HS-27A (cell line): ENCODE measurements around the gene DEPDC1.

ENCODE experiments used
- DNase-seq: peaks from one replicate; pipeline ENCODE4 v3.0.0-alpha.2; 2012; ENCODE audit warnings: low read depth, missing footprints

DEPDC1 gene

DNA sequence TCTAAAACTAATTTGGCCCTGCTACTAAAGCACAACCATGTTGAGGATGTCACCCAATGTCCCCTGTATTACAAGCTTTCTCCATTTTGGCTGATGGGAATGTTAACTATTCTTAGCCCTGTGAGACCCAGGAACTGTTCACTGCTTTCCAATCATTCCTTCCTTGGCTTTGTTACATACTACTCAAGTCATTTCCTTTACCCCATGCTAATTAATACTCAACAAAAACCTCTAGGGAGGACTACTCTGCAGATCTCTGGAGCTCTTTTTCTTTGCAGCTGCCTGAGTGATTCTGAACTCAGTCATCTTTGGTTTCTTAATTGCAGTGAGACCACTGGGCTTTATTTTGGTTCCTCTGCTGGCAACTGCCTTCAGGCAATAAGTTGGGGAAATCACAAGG, 23.8 kb downstream of the DEPDC1 start:
- no peak for DNase-seq

DNA sequence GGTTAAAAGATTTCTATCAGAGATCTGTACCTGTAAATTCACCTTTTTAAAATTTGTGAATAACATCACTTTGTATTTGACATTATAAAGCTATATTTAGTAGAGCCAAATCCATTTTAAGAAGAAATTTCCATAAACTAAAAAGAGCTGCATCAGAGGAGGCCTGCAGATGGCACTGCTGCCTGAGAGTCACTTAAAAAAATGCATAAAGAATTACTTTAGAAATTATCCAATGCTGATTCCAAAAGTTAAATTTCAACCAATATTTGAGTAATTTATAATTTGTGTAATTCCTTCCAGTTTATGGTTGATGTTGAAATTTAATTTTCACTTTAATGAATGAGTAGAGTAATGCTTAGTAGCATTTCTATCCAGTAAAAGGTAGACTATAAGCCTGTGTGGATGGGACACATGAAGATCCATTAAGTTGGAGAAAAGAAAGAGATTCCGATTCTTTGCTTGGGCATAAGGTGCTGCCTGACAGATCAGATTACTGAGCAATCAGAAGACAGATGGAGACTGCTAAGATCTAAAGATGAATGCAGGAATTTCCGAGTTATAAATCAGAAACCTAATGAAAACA, 26.4 kb downstream of the DEPDC1 start:
- no peak for DNase-seq

DNA sequence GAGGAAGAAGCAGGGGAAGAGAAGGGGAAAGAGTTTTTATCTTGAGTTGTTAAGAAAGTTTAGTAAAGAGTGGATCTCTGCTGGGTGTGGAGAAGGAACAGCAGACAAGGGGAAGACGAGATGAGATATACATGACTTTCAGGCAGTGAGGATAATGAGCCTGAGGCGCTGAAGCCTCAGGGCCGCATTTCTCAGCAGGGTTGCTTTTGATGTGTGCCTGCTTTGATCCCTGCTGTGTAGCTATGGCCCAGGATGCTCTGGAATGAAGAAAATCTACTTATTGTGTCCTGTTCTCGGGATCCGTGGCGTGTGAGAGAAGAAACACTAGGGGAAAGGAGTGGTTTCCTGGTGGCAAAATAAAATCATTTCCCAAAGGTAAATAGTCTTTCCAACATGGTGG, 32.0 kb downstream of the DEPDC1 start:
- no peak for DNase-seq

DNA sequence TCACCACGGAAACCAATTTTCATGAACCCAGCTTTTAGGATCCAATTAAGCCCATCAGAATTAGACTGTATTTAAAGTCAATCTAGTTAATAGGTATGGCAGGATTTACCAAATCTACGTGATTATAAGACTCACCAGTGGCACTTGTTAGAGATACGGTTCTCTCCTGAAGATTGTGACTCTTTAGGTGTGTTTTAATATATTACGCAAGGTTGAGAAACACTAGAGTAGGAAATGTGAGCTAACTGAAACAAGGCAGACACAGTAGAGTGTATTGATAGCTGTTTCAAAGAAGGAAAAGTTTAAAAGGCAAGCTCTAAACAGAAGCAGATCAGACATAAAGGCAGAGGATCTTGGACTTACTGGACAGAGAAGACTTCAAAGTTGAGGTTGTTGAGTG, 35.9 kb downstream of the DEPDC1 start:
- DNase-seq, result no peak

DNA sequence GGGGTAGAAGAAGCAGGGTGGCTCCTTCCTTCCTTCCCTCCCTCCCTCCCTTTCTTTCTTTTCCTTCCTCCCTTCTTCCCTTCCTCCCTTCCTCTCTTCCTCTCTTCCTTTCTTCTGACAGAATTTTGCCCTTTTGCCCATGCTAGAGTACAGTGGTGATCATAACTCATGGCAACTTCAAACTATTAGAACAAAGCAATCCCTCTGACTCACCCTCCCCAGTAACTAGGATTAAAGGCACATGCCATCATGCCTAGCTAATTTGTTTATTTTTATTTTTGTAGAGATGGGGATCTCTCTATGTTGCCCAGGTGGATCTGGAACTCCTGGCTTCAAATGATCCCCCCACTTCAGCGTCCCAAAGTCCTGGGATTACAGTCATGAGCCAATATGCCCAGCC, 37.1 kb downstream of the DEPDC1 start:
- DNase-seq, result no peak

DNA sequence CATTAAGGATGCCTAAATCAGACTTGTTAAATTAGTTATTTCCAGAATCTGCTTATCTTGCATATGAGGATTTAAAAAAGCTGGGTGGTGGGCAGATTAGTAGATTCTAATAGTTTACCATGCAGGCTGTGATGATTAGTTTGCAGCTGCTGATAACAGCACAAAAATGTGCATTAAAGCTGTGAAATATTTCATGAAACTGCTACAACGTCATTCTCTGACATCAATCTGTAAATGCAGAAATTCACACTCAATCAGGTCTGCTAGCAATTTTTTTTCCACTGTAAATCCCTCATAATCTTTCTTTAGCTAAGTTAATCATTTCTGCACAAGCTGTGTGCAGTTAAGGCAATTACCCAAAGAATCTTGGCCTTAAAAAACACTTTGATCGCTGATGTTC, 37.8 kb downstream of the DEPDC1 start:
- no peak for DNase-seq

DNA sequence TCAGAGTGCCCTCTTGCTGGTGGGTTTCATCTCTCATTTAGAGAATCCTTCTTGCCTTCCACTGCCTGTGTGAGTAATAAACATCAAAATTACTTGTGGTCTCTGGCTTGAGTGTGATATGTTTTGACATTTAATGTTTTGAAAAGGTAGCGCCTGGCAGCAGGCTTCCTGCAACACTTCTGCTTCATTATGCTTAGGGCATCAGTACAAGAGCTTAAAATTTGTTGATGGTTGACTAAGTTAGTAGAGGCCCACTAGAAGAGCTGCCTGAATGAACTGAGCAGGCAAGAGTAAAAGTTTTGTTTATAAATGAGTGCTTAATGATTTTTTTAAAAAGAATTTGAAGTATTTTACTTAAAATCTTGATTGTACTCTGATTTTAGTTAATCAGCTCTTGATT, 40.7 kb downstream of the DEPDC1 start:
- no peak for DNase-seq

DNA sequence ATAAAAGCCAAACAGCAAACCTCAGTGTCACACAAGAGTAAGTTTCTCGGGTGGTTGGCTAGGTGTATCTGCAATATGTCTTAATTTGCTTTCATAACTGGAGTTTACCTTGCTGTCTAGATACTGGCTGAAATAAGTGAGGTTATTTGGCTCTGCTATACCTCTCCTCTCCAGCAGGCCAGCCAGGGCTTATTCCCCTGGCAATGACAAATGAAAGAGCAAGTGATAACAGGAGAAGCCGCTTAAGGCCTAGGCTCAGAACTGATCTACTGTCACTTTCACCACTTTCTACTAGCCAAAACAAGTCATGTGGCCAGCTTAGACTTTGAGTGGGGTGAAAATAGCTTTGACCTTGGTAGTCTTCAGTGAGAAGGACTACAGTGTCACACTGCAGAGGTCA, 42.3 kb downstream of the DEPDC1 start:
- DNase-seq, result no peak

DNA sequence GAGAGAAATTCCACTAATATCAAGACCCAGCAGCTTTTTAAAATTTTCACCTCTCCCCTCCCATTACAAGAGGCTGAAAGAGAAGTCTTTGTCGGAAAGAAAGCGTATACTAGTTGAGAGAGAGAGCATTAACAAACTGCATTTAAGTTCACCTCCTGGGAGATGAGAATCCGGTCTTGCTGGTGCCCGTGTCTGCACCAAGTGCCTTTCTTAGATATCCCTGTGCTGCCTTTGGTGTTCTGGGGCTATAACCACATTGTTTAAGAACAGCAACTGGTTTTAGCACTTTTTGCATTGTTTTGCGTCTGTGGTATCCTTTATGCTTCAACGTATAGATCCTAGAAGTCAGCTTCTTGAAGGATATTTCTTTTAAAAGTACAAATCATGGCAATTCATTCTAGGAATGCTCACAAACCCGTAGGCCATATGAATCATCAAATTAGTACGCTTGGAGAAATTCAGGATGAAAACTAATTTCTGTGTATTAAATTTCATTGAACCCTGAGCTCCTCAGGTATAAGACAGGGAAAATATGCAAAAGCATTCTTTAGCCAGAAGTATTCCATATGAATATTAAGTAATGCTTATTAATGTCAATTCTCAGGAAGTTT, 43.7 kb downstream of the DEPDC1 start:
- DNase-seq, result no peak

DNA sequence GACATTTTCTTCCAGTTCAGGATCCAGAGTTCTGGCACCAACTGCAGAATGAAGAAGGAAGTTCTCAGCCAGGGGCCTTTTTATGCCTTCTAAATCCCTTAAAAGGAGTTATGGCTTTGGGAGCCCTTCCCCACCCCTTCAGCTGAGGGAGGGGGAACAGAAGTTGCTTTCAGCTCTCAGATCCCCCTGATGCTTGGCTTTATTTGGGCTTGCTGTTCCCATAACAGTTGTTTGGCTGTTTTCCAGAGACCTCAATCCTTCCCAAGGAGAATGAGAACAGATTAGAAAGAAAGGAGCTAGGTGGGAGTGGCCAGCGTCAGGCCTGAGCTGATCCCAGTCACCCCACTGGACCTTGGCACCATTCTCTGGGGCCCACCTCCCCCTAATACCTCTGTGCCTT, 47.0 kb downstream of the DEPDC1 start, which contains the start of gene RPE65:
Gene RPE65, minus strand, starts transcription at position 54 of the 400 bp plus-strand sequence. Its CDS starts 49 bp downstream, at position 5.
- DNase-seq, result no peak

DNA sequence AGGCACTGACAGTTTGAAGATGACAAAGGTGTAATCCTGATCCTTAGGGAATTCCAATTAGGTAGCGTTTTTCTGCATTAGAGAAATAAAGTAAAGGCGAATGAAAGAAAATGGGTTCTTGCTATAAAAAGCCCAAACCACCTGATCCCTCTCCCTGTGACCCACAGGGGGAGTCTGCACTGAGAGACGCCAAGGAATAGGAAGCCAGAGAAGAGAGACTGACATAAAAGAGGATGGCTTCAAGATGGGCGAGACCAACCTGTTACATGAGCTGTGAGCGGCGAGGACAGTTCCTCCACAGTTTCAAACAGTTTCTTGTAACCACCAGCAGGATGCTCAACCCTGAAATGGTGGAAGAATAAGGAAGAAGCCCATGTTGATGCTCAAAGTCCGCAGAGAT, 48.5 kb downstream of the DEPDC1 start:
- DNase-seq, result no peak

DNA sequence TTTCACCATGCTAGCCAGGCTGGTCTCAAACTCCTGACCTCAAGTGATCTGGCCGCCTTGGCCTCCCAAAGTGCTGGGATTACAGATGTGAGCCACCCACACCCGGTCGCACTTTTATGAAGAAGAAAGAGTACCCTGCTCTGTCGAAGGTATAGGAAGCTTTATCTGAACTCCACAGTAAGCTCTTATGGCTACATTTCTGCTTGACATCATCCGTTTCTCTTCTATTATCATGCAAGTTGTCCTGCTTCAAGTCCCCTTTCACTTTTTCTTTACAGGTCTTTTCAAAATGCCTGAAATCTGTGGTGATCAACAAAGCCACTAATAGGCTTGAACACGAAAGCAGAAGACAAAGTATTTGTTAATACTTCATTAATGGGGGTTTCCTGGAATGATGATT, 51.2 kb downstream of the DEPDC1 start:
- no peak for DNase-seq

DNA sequence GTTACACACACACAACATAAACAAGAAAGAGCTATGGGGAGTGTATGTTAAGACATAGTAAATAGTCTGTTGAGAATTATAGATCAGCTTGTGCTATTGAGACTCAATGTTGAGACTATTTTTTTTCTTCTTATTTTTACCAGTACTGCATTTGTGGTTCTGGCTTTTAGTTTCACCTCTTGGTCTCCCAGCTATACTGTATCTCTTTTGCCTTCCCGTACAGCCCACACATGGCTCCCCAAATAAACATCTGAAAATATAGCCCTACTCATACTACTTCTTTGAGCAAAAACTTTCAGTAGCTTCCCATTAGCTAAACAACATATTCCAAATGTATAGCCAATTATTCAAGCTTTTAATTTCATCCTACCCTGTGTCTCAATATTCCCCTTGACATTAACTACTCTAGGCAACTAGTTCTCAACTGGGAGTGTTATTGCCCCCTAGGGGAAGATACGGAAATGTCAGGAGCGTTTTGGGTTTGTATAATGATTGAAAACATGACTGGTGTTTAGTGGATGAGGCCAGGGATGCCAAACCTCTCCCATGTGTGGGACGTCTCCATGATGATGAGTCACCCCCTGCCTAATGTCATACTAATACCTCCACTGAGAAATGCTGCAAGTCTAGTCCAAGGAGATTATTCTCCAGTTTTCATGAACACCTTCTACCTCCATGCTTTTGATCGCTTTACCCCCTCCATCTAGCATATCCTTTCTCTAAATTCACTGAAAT, 53.9 kb downstream of the DEPDC1 start:
- peak; percentile 55 for DNase-seq

DNA sequence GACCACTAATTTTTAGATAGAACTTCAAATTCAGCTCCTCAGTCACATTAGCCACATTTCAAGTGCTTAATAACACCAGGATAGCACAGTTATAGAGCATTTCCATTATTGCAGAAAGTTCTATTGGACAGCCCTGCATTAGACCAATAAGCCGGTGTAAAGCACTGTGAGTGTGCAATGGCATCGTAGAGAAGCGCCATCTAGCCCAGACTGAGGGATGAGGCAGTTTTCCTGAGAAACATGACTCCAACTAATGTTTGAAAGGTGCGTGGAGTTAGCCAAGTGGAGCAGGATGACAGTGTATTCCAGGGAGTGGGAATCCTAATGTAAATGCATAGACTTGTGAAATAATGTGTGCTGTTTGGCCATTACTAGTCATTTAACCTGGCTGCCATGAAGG, 54.9 kb downstream of the DEPDC1 start:
- no peak for DNase-seq

DNA sequence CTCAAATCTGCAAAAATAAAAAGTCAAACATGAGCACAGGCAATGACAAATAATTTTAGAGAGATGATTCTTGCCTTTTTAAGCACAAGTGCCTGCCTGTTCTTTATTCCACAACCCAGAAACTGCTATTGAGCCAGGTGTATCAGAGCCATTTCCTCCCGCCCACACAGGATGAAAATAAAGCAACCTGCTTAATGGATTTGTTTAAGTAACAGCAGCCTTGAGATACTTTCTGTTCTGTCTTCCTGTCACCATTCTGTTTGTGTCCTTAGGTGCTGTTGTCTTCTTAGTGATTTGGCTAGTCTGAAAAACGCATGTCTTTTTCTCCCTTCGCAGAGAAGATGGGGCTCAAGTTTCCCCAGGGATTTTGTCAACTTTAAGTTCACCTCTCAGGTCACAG, 58.6 kb downstream of the DEPDC1 start:
- no peak for DNase-seq

DNA sequence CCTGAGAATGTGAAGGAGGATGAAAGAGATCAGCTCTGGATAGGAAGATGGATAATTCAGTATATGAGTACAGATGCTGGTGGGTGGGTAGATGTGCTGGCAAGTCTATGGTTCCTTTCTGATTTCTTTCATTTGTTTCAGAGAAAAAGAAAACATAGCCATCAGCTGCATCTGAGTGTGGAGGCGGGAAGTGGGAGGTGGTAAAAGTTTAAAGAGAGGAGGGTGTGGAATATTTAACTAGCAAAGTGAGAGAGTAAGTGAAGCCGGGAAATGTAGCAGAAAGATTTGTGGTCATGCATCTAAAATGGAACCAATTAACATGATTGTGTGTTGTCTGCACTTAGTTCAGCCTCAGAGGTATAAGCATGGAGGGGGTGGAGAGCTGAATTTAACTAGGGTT, 63.5 kb downstream of the DEPDC1 start:
- no peak for DNase-seq

DNA sequence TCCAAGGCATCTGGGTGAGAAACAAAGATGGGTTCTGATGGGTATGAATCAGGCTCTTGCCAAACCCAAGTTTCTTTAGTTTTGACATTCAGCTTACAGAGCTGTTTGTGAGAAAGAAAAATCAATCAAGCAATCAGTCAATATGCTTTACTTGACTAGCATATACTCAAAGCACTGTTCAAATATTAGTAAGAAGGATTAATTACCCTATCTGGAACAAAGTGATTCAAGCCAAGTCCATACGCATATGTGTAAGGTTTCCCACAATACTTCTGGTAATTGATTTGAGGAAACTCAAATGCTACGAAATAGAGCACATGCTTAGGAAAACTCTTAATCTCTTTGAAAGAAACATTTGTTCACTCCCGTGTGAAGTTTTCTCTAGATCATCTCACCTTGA, 65.8 kb downstream of the DEPDC1 start:
- no peak for DNase-seq

DNA sequence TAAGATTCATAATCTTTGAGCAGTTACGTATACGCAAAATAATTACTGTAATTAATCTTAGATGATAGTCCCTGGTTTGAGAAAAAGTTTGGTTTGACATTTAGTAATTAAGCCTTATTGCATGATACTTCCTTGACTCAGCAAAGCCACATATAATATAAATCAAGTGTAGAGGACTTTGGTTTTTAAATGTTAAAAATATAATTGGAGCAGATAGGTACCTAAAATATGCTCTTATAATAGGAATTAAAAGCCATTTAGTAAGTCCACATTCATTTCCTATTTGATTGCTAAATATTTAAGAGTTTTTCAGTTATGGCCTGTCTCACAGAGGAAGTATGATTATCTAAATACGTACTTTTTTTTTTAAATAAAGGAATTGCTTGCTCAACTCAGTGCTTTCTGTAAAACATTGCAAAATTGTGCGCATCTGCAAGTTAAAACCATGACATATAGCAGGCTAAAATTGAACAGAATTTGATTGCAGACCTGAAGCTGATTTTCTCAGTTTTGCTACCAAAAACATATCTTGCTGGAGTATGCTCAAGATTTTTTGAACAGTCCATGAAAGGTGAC, 67.6 kb downstream of the DEPDC1 start:
- no peak for DNase-seq

DNA sequence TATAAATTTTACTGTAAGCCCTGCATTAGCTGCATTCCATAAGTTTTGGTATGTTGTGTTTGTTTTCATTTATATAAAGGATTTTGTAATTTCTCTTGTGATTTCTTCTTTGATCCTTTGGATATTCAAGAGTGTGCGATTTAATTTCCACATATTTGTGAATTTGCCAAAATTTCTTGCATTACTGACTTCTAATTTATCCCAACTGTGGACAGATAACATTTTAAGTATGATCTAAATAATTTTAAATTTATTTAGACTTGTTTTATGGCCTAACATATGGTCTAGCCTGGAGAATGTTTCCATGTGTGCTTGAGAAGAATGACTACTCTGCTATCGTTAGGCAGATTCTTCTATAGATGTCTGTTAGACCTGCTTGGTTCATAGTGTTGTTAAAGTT, 70.3 kb downstream of the DEPDC1 start:
- no peak for DNase-seq
